Tibial artery (tissue), 4 donors: ENCODE measurements around the gene GUK1.
A peak's percentile ranks its signal among the peaks of the same experiment; 100 is the strongest.
"Not testable (repeated sequence)": the region's sequence is repeated elsewhere in the genome, so short reads cannot be mapped to it uniquely, and the experiment has no call there.

Source experiments
- DNase-seq, 2 donors: peaks; one replicate each; pipeline ENCODE4 v3.0.0-alpha.2; 2019
- H3K27ac ChIP-seq, 2 donors: fragments of 200-600 bp; sonication (generic) in 1 of 2; 1 replicate in 1 of 2; 2 replicates in 1 of 2; pipeline ENCODE4 v1.5.1; 2018 to 2019; ENCODE audit warnings: mild to moderate bottlenecking in 1 of 2
- H3K27me3 ChIP-seq, 2 donors: fragments of 200-600 bp; sonication (generic) in 1 of 2; one replicate each; pipeline versions ENCODE4 v1.5.1 to v1.6.0; 2016 to 2019
- H3K36me3 ChIP-seq, 3 donors: fragments of 200-600 bp; sonication (generic) in 2 of 3; one replicate each; pipeline ENCODE4 v1.5.1; 2016 to 2019; ENCODE audit warnings: mild to moderate bottlenecking in 2 of 3
- H3K4me1 ChIP-seq, 4 donors: fragments of 200-600 bp; sonication (generic) in 2 of 4; 1 replicate in 3 of 4; 2 replicates in 1 of 4; pipeline ENCODE4 v1.5.1; 2016 to 2019
- H3K4me3 ChIP-seq, 2 donors: fragments of 200-600 bp; sonication (generic) in 1 of 2; 1 replicate in 1 of 2; 2 replicates in 1 of 2; pipeline ENCODE4 v1.5.1; 2018 to 2019; ENCODE audit warnings: mild to moderate bottlenecking in 2 of 2
- H3K9me3 ChIP-seq, 3 donors: fragments of 200-600 bp; sonication (generic) in 1 of 3; one replicate each; pipeline ENCODE4 v1.5.1; 2016 to 2019
- intact Hi-C: fragments of 100-400 bp; cut with DNase I; formaldehyde crosslinking; loops from one replicate; pipeline ENCODE4 v1.15.0; 2023; ENCODE audit warnings: low total_unique reads
- TF ChIP-seq, protein P1 (sequence below), 2 experiments: fragments of 200-600 bp in 1 of 2; fragments of 450-650 bp in 1 of 2; IDR thresholded peaks; one replicate each; pipeline ENCODE4 v1.5.1; 2017 to 2019; ENCODE audit warnings: antibody characterized with exemption in 2 of 2, mild to moderate bottlenecking in 1 of 2, moderate library complexity in 1 of 2

The GUK1 gene

GRCh38 chr1:228171221-228171891 is 31.3 kb downstream of the GUK1 start:
- no peak overlapping the region for H3K27ac ChIP-seq
- intact Hi-C loops, result loop anchor here (10.0 kb wide), 1 partner anchor 103 kb away; no protein-coding TSS in a partner anchor
- H3K9me3 ChIP-seq, result no peaks in the 10 kb centered on the region
- peaks cover 0 to 10% (median 6%) of the 10 kb centered on the region in 4 donors for H3K4me1 ChIP-seq
- peak in 1 of 2 donors; percentile 17 for DNase-seq
- TF ChIP-seq, protein P1, sequence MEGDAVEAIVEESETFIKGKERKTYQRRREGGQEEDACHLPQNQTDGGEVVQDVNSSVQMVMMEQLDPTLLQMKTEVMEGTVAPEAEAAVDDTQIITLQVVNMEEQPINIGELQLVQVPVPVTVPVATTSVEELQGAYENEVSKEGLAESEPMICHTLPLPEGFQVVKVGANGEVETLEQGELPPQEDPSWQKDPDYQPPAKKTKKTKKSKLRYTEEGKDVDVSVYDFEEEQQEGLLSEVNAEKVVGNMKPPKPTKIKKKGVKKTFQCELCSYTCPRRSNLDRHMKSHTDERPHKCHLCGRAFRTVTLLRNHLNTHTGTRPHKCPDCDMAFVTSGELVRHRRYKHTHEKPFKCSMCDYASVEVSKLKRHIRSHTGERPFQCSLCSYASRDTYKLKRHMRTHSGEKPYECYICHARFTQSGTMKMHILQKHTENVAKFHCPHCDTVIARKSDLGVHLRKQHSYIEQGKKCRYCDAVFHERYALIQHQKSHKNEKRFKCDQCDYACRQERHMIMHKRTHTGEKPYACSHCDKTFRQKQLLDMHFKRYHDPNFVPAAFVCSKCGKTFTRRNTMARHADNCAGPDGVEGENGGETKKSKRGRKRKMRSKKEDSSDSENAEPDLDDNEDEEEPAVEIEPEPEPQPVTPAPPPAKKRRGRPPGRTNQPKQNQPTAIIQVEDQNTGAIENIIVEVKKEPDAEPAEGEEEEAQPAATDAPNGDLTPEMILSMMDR (IDR thresholded peaks at IDR 0.05), result no peak
- H3K4me3 ChIP-seq, result no peak overlapping the region
- H3K36me3 ChIP-seq, result peaks cover 0 to 25% (median 11%) of the 10 kb centered on the region in 3 donors
- no peaks in the 10 kb centered on the region for H3K27me3 ChIP-seq

DNA sequence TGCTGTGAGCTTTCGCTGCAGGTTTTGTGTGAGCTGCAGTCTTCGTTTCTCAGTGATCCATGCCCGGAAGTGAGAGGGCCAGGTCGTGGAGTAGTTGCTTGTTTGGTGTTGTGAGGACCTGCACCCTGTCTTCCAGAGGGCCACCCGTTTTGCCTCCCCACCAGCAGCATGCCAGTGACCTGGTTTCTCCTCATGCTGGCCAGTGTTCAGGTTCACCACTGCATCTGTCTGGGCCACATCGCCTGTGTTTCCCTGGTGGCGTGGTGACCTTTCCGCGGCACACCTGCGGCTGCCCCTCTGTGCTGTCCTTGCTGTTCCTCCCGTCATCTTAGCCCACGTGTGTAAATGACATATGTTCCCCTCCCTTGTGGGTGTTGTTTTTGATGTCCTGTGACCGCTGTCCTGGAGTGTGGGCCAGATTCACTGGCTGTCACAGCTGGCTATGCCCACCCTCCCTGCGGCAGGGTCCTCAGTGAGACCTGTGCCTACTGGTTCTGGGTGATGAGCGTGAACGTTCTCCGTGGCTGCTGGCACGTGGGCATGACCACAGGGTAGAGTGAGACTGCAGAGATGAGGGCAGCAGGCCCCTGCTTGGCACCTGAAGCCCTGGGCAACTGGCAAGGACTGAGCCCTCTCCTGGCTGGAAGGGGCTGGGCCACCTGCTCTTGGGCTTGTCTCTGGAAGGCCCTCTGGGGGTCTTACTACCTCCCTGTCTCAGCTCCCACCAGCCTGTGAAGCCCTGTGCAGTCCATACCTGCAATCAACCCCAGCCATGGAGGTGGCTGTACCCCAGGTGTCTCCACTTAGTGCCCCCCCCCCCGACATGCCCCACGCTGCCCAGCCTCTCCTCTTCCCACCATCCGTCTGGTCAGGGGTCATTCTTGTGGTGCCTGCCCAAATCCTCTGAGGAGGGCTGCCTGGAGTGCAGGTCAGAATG is 32.8 kb downstream of the GUK1 start:
- Histone ChIP-seq H3K27me3 (no peaks in the 10 kb centered on the region), H3K9me3 (no peaks in the 10 kb centered on the region), H3K4me3 (no peak overlapping the region), H3K36me3 (peaks cover 0 to 25% (median 11%) of the 10 kb centered on the region in 3 donors), H3K4me1 (peaks cover 0 to 4% (median 0%) of the 10 kb centered on the region in 4 donors), H3K27ac (no peak overlapping the region)
- DNase-seq, result no peak
- intact Hi-C loops, result loop anchor here (10.0 kb wide), 1 partner anchor 102 kb away; no protein-coding TSS in a partner anchor
- TF ChIP-seq, protein P1 (IDR thresholded peaks at IDR 0.05), result no peak

- peaks cover 0 to 25% (median 11%) of the 10 kb centered on the region in 3 donors for H3K36me3 ChIP-seq
- not testable (repeated sequence) for H3K4me3 ChIP-seq
- DNase-seq, result peak in 1 of 2 donors; percentile 64
These were observed 33.7 kb downstream of the GUK1 start for GRCh38 chr1:228173528-228174481.

DNA sequence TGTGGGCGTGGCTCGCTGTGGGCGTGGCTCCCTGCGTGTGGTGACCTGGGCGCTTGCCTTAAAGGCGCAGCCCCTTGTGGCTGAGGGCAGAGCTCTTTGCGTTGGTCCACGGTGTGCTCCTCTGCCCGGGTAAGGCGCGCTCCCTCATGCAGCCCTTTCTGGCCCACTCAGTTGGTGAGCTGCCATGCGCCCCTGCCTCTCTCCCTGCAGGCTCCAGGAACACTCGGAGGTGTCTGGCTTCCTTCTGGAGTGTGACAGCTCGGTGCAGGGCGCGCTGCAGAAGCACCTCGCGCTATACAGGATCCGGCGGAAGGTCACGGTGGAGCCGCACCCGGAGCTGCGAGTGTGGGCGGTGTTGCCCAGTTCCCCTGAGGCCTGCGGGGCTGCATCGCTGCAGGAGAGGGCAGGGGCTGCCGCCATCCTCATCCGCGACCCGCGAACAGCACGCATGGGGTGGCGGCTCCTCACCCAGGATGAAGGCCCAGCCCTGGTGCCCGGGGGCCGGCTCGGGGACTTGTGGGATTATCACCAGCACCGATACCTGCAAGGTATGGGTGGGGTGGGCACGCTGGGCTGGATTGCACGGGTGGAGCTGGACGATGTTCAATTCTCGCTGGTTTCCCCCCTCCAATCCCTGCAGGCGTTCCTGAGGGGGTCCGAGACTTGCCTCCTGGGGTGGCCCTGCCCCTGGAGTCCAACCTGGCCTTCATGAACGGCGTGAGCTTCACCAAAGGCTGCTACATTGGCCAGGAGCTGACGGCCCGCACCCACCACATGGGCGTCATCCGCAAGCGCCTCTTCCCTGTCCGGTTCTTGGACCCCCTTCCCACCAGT is 34.6 kb downstream of the GUK1 start:
- Histone ChIP-seq H3K27ac (no peak overlapping the region), H3K36me3 (peaks cover 0 to 25% (median 11%) of the 10 kb centered on the region in 3 donors), H3K27me3 (no peaks in the 10 kb centered on the region), H3K4me1 (peaks cover 0 to 9% (median 3%) of the 10 kb centered on the region in 4 donors), H3K9me3 (no peaks in the 10 kb centered on the region), H3K4me3 (no peak overlapping the region)
- TF ChIP-seq, protein P1 (IDR thresholded peaks at IDR 0.05), result no peak
- DNase-seq, result peak in 1 of 2 donors; percentile 66
- intact Hi-C loops, result loop anchor here (10.0 kb wide), 1 partner anchor 100 kb away; no protein-coding TSS in a partner anchor

More at GRCh38 chr1:228173528-228174481, 33.7 kb downstream of the GUK1 start:
- H3K9me3 ChIP-seq, H3K27me3 ChIP-seq, H3K27ac ChIP-seq, H3K4me1 ChIP-seq: not testable (repeated sequence)
- intact Hi-C loops, result loop anchor here (10.0 kb wide), 1 partner anchor 101 kb away; no protein-coding TSS in a partner anchor
